ENCODE results near the gene UBE2G2.

UBE2G2 gene

DNA sequence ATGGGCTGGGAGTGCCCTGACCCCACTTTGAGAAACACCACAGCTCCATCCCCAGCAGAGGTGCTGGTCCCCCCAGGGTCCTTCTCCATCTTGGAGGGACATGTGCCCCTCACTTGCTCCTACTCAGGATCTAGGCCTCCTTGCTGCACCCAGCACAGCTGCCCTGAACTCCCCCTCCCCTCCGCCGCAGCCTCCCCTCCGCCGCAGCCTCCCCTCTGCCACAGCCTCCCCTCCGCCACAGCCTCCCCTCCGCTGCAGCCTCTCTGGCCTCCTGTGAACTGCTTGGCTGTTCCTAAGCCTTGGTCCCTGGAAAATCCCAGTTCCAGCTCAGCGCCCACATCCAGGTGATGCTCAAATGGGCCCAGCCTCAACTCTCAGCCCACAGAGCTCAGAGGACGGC is 74.3 kb downstream of the UBE2G2 start:
- no peak for DNase-seq (ENCODE audit: low read depth)

DNA sequence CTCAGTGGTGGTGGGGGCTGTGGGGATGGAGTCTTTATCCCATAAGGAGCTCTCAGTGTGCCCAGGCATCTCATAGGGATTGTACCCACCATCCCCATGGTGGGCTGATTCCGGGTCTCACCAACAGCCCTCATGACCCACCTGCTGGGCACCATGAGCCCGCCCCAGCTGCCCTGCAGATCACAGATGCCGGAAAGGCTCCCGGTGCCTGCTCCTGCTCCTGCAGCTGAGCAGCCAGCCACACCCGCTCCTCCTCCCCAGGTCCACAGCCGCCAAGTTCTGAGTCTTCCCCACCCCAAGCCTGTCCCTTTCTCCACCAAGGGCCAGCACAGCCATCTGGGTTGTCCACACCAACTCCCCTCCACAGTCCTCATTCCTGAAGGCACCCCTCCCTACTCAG is 74.8 kb downstream of the UBE2G2 start:
- no peak for DNase-seq (ENCODE audit: low read depth)

DNA sequence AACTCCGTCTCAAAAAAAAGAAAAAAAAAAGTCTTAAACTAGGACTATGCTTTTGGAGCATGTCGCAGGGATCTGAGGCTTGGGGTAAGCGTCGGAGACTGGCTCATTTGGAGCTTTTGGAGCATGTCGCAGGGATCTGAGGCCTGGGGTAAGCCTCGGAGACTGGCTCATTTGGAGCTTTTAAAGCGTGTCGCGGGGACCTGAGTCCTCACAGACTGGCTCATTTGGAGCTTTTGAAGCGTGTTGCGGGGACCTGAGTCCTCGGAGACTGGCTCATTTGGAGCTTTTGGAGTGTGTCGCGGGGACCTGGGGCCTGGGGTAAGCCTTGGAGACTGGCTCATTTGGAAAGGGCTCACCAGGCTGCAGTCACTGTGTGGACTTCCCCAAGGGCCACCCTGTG is 76.7 kb downstream of the UBE2G2 start:
- no peak for DNase-seq (ENCODE audit: low read depth)

DNA sequence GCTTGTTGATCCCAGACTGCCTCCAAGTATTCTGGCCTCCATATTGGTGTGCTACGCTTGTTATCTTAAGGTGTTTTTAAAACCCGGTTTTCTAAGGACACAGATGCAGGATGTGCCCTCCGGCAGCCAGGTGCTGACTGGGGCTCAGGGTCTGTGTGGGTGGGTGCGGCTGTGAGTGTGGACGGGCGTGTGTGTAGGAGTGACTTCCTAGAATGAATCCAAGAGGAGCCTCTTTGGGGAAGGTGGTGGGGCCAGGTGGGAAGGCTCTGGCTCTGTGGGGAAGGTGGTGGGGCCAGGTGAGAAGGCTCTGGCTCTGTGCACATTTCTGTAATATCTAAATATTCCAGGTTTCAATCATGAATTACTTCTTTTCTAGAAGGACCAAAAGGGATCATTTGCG is 77.4 kb downstream of the UBE2G2 start:
- no peak for DNase-seq (ENCODE audit: low read depth)

DNA sequence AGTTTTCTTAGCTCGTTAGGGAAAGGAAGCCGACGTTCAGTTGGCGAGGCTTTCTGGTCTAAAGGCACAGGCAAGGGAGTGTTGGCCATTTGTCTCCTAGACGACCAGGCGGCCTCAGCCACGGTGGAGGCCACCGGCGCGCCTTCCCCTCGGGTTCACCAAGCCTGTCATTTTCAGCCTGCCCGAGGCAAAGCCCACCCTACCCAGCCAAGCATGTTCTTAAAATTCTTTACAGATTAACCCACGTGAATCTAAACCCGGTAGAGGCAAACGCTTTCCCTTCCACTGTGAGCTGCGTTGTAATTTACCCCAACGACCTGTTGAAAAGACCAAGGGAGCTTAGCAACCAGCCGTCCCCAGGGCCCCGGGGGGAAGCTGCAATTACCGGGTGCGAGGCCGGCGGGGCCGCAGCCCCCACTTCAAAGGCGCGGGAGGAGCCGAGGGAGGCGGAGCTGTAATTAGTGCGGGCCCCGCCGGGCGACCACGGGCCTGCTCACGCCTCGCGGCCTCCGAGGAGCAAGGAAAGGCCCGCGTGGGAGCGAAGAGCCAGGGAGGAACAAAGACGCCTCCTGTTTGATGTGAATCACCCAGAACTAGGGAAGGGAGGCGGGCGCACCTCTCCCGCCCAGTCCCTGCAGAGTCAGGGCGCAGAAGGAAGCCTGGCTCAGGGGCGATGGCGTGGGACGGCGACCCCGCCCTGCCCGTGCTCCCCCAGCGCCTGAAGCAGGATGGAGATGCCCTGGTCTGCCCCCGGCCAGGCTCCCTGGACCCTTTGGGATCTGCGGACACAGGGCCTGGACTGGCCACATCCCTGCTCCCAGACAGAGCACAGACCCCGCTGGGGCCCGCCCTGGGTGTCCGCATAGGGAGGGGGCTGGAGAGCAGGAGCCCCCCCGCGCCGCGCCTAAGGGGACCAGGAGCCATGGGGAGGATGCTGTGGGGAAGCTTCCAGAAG is 78.2 kb downstream of the UBE2G2 start:
- peak; percentile 7 for DNase-seq (ENCODE audit: low read depth)

DNA sequence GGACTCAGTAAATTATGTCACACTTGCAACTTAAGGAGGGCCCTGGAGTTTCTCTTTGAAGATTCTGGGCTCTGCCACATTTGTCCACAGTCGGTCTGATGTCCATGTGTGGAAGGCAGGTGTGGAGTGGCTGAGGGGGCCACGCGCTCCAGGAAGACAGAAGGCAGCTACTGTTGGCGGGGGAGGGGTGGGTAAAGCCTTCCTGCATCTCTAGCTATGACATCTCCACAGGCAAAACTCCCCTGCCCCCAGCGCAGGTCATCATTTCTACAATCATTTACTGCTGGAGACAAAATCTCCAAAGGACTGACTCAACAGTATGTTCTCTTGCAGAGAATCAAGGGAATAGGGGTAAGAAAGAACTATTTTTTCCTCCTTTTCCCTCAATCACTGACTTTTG is 78.9 kb downstream of the UBE2G2 start:
- no peak for DNase-seq (ENCODE audit: low read depth)

DNA sequence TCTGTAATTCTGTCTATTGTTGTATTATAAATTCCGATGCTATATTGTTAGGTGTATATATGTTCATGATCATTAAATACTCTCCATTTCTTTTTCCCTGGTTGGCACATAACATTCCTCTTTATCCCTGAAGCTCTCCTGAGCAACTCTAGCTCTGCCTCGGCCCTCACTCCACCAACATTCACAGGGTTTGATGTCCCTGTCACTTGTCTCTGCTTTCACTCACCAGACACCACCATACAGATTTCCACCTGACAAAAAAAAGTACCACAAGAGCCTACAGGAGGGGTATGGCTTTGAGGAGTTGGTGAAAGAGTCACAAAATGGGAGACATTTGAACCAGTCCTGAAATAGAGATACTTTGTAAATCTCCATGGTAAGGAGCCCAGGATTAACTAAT is 81.5 kb downstream of the UBE2G2 start:
- DNase-seq (ENCODE audit: low read depth), result no peak
